Astrocyte (in vitro differentiated cells and primary cell): ENCODE measurements around the gene ZNF628.
A peak's percentile ranks its signal among the peaks of the same experiment; 100 is the strongest.

Experiments used
- CTCF ChIP-seq: IDR thresholded peaks from 2 replicates; pipeline ENCODE4 v1.5.1; 2011; ENCODE audit warnings: low read depth, mild to moderate bottlenecking, inconsistent platforms, low read length, moderate library complexity; ENCODE audit not compliant: insufficient read depth
- EZH2 ChIP-seq: IDR thresholded peaks from 2 replicates; pipeline ENCODE4 v1.6.1; 2012; ENCODE audit warnings: mild to moderate bottlenecking, low read length, inconsistent platforms; ENCODE audit not compliant: insufficient read depth

DNA sequence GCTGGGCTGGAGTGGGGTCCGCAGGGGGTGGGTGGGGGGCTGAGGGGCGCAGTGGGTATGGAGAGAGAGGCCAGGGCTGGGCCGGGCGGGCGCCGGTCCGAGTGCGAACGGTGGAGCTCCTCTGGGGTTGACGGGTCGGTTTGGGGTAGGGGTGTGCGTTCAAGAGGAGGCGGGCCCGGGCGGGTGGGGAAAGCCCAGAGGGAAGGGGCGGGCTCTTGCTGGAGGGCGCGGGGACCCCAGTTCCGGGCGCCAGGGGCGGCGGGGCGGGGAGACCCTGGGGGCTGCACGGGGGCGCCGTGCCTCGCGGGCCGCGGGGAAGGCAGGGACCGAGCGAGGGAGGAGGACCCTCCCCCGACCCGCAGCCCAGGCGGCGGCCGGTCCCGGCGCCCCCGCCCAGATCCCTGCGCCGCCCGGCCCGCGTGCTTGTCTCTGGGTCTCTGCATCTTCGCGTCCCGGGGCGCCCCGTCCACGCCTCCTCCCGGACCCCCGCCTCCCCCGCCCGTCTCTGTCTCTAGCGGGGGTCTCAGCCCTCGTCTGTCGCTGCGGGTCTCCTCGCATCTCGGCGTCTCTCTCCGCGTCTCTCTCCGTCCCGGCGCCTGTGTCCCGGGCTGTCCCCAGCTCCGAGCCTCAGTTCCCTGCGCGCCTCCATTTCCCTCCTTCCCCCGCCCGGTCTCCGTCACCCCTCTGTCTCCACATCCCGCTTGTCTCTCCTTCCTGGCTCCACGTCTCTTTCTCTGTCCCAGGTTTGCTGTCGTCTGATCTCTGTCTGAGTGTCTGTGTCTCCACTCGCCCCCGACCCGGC lies 25.1 kb upstream of the ZNF628 start:
- TF ChIP-seq CTCF = no peak
- peak; percentile 74 for TF ChIP-seq EZH2
